PFSK-1 (cell line): ENCODE results near the gene TMEM198.

Source experiments
- FOXP2 ChIP-seq: optimal IDR thresholded peaks from 2 replicates; pipeline ENCODE3; 2011; ENCODE audit warnings: borderline replicate concordance, control low read depth, inconsistent platforms; ENCODE audit not compliant: insufficient read depth; ENCODE audit errors: extremely low read length, extremely low read depth
- POLR2AphosphoS5 ChIP-seq: IDR thresholded peaks from 2 replicates; pipeline ENCODE4 v1.6.1; 2012; ENCODE audit warnings: low read depth, mild to moderate bottlenecking, control low read depth, low read length, moderate library complexity
- SIN3A ChIP-seq: IDR thresholded peaks from 2 replicates; pipeline ENCODE4 v1.6.1; 2012; ENCODE audit warnings: mild to moderate bottlenecking, low read length, moderate library complexity, borderline replicate concordance; ENCODE audit not compliant: insufficient read depth
- TAF1 ChIP-seq: IDR thresholded peaks from 2 replicates; pipeline ENCODE4 v1.6.1; 2012; ENCODE audit warnings: low read length, control low read depth, borderline replicate concordance; ENCODE audit not compliant: insufficient read depth
- TF ChIP-seq, protein P1 (sequence below), 2 experiments: IDR thresholded peaks; 2 replicates each; pipeline versions ENCODE4 v1.6.1 to v1.8.0; 2011 to 2012; ENCODE audit warnings: low read depth in 2 of 2, low read length in 2 of 2, control low read depth in 1 of 2, inconsistent platforms in 1 of 2, mild to moderate bottlenecking in 1 of 2, moderate library complexity in 1 of 2; ENCODE audit not compliant: insufficient read depth in 1 of 2

The TMEM198 gene

GRCh38 chr2:219496825-219497494 is 46.9 kb upstream of the TMEM198 start:
- TF ChIP-seq, protein P1, sequence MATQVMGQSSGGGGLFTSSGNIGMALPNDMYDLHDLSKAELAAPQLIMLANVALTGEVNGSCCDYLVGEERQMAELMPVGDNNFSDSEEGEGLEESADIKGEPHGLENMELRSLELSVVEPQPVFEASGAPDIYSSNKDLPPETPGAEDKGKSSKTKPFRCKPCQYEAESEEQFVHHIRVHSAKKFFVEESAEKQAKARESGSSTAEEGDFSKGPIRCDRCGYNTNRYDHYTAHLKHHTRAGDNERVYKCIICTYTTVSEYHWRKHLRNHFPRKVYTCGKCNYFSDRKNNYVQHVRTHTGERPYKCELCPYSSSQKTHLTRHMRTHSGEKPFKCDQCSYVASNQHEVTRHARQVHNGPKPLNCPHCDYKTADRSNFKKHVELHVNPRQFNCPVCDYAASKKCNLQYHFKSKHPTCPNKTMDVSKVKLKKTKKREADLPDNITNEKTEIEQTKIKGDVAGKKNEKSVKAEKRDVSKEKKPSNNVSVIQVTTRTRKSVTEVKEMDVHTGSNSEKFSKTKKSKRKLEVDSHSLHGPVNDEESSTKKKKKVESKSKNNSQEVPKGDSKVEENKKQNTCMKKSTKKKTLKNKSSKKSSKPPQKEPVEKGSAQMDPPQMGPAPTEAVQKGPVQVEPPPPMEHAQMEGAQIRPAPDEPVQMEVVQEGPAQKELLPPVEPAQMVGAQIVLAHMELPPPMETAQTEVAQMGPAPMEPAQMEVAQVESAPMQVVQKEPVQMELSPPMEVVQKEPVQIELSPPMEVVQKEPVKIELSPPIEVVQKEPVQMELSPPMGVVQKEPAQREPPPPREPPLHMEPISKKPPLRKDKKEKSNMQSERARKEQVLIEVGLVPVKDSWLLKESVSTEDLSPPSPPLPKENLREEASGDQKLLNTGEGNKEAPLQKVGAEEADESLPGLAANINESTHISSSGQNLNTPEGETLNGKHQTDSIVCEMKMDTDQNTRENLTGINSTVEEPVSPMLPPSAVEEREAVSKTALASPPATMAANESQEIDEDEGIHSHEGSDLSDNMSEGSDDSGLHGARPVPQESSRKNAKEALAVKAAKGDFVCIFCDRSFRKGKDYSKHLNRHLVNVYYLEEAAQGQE (IDR thresholded peaks at IDR 0.05; ENCODE audit: insufficient read depth in 1 of 2, low read depth in 2 of 2, low read length in 2 of 2) = no peak
- TF ChIP-seq TAF1 (no peak), FOXP2 (no peak), SIN3A (no peak), POLR2AphosphoS5 (no peak)

DNA sequence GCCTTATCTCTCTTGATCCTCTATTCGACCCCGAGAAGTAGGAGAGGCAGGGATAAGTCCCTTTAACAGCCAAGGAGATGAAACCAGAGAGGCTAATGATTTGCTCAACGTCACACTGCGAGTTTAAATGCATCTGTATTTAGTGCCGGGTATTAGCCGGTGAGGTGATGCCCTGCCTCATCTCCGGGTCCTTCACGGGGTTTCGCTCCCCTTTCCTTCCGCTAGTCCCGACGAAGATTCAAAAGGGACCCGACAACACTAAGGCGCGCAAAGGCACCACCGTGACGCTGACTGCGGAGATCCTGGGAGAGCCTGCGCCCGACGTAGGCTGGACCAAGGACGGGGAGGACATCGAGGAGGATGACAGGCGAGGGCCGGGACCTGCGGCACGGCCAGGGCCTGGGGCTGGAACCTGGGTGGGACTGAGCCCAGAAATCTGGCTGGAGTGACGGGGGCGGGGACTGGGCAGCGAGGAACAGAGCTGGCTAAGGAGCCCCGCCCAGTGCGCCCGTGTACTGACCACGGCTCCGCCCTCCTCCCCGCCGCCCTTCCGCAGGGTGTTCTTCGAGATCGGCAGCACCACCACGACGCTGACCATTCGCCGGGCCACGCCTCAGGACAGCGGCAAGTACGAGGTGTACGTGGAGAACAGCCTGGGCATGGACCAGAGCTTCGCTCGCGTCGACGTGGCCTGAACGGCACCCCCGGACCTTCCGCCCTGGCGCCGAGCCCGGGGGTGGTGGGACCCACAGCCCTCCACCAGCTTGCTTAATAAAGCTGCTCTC is 46.1 kb upstream of the TMEM198 start:
- peak; percentile 49 for TF ChIP-seq FOXP2
- peak; percentile 38; the same call in 1 of the 2 replicates for TF ChIP-seq POLR2AphosphoS5
- TF ChIP-seq SIN3A = no peak
- TF ChIP-seq TAF1 = no peak
- TF ChIP-seq, protein P1 (IDR thresholded peaks at IDR 0.05; ENCODE audit: insufficient read depth in 1 of 2, low read depth in 2 of 2, low read length in 2 of 2) = no peak

DNA sequence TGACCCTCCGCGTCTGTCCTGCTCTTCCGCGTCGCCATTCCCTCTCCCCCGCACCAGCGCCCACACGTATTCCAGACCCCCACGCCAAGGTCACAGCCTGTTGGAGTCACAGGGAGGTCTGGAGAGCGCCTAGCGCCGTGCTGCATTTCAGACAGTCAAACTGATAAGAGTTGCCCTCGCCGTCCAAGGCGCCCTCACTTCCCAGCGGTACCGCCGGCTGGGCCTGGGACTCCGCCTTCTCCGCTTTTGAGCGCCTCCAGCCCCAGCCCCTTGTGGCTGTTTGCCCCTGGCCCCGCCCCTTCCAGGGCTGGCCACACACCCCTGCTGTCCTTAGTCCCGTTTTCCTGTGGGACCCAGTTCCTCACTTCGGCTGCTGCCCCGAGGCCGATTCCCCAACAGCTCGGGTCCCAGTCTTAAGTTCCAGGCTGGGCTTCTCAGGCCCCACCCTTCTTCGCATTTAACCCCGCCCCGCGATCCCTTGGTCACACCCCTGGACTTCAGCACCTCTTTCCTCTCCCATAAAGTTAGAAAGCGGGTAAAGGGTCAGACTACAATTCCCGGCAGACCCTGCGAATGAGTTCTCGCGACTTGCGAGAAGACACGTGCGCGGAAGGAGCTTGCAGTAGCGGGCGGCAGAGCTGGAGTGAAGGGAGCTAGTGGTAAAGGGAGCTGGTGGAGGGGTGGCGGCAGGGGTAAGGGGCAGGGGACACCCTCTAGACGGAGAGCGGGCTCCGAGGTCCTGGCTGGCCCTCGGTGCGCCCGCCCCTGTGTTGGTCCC is 45.4 kb upstream of the TMEM198 start, which contains the start of gene GMPPA:
GMPPA (plus strand) TSS at position 612 of the 778 bp plus-strand sequence. CDS start 1,085 bp downstream, outside the sequence.
- TF ChIP-seq FOXP2 (peak; percentile 22), SIN3A (peak; percentile 81; the same call in 1 of the 2 replicates), POLR2AphosphoS5 (peak; percentile 87; the same call in 1 of the 2 replicates), TAF1 (peak; percentile 85; the same call in 1 of the 2 replicates)
- TF ChIP-seq, protein P1 (IDR thresholded peaks at IDR 0.05; ENCODE audit: insufficient read depth in 1 of 2, low read depth in 2 of 2, low read length in 2 of 2) = peak in 1 of 2 experiments; percentile 61; a peak in 1 of 4 replicates

- TF ChIP-seq POLR2AphosphoS5 = no peak
- no peak for TF ChIP-seq SIN3A
- no peak for TF ChIP-seq TAF1
- no peak for TF ChIP-seq FOXP2
- TF ChIP-seq, protein P1 (IDR thresholded peaks at IDR 0.05; ENCODE audit: insufficient read depth in 1 of 2, low read depth in 2 of 2, low read length in 2 of 2) = no peak
Measured at GRCh38 chr2:219499058-219499307, 44.8 kb upstream of the TMEM198 start.
